ENCODE results near the gene RANBP10. TPM values are rescaled to one million over a fixed set of nuclear protein-coding genes. Genes with fewer than 3 reads are reported as not detected.

The RANBP10 gene
- total RNA-seq, 1 experiment from 2014 or later: 13.4 TPM

GRCh38 chr16:67761924-67762323 is 44.4 kb downstream of the RANBP10 start:
- BruUV-seq (replicated peaks): no TSS peak
- in situ Hi-C loops (cut with HindIII; ENCODE audit: low pct_unique_long_range_greater_than_20kb, low sequenced_read_pairs): no loop called here
- Histone ChIP-seq H3K27me3 (ENCODE audit: control insufficient read depth, insufficient read depth, low read length) (no peaks in the 10 kb centered on the region), H3K27ac (ENCODE audit: low read length) (no peak overlapping the region), H3K4me3 (ENCODE audit: low read depth in 2 of 2, low read length in 2 of 2) (no peak overlapping the region), H3K9me3 (ENCODE audit: control insufficient read depth, insufficient read depth, low read depth, low read length) (no peaks in the 10 kb centered on the region), H3K36me3 (ENCODE audit: control insufficient read depth, insufficient read depth, low read length) (no peaks in the 10 kb centered on the region), H3K4me1 (ENCODE audit: control insufficient read depth, insufficient read depth, low read length) (no peaks in the 10 kb centered on the region)
- DNase-seq (ENCODE audit: low read depth, low spot score): no peak
- no peak for ATAC-seq
- no peak for TF ChIP-seq CTCF (IDR thresholded peaks at IDR 0.05)
- CTCF ChIA-PET: no interaction called here
- intact Hi-C loops (cut with micrococcal nuclease; ENCODE audit: unreplicated experiment): no loop called here
- POLR2A ChIA-PET: no interaction called here

GRCh38 chr16:67760956-67761230 is 45.5 kb downstream of the RANBP10 start:
- in situ Hi-C loops (cut with HindIII; ENCODE audit: low pct_unique_long_range_greater_than_20kb, low sequenced_read_pairs) (no loop called here), intact Hi-C loops (cut with micrococcal nuclease; ENCODE audit: unreplicated experiment) (no loop called here)
- ATAC-seq (no peak), DNase-seq (ENCODE audit: low read depth, low spot score) (no peak)
- H3K27ac ChIP-seq (ENCODE audit: low read length): no peak overlapping the region
- no peaks in the 10 kb centered on the region for H3K27me3 ChIP-seq (ENCODE audit: control insufficient read depth, insufficient read depth, low read length)
- BruUV-seq (replicated peaks): no TSS peak
- H3K36me3 ChIP-seq (ENCODE audit: control insufficient read depth, insufficient read depth, low read length): no peaks in the 10 kb centered on the region
- H3K9me3 ChIP-seq (ENCODE audit: control insufficient read depth, insufficient read depth, low read depth, low read length): no peaks in the 10 kb centered on the region
- H3K4me3 ChIP-seq (ENCODE audit: low read depth in 2 of 2, low read length in 2 of 2): no peak overlapping the region
- TF ChIP-seq TCF7L2 (IDR thresholded peaks at IDR 0.05; ENCODE audit: low read depth, low read length) (no peak), REST (IDR thresholded peaks at IDR 0.05; ENCODE audit: insufficient read depth in 1 of 2, low read depth in 2 of 2, low read length in 1 of 2) (no peak), CTCF (IDR thresholded peaks at IDR 0.05) (no peak), SIN3A (IDR thresholded peaks at IDR 0.05; ENCODE audit: borderline replicate concordance, insufficient read depth, low read depth, low read length) (no peak), POLR2AphosphoS5 (IDR thresholded peaks at IDR 0.05; ENCODE audit: low read depth, low read length) (no peak)
- CTCF ChIA-PET: no interaction called here
- no peaks in the 10 kb centered on the region for H3K4me1 ChIP-seq (ENCODE audit: control insufficient read depth, insufficient read depth, low read length)
- POLR2A ChIA-PET: no interaction called here
